Right lobe of liver (tissue), 6 donors: ENCODE measurements around the gene OR13C2. TPM values are rescaled to one million over a fixed set of nuclear protein-coding genes. Genes with fewer than 3 reads are reported as not detected.
A peak's percentile ranks its signal among the peaks of the same experiment; 100 is the strongest.
"Not testable (repeated sequence)": the region's sequence is repeated elsewhere in the genome, so short reads cannot be mapped to it uniquely, and the experiment has no call there.

Source experiments
- ATAC-seq, 4 donors: fragments of 200-7000 bp; cut with Tn5 transposase; one replicate each; pipeline ENCODE4 v1.9.1; 2020; ENCODE audit warnings: mild to moderate bottlenecking in 4 of 4, moderate library complexity in 4 of 4
- DNase-seq, 3 donors: peaks; one replicate each; pipeline ENCODE4 v3.0.0-alpha.2; 2020
- H3K27ac ChIP-seq, 3 donors: fragments of 200-600 bp; one replicate each; pipeline ENCODE4 v1.8.0; 2022
- H3K27me3 ChIP-seq, 2 donors: fragments of 200-600 bp; one replicate each; pipeline ENCODE4 v1.8.0; 2022
- H3K36me3 ChIP-seq, 4 donors: fragments of 200-600 bp; sonication (generic) in 1 of 4; one replicate each; pipeline versions ENCODE4 v1.5.1 to v1.8.0; 2017 to 2022; ENCODE audit warnings: control low read depth in 1 of 4
- H3K4me1 ChIP-seq, 4 donors: fragments of 200-600 bp; sonication (generic) in 1 of 4; one replicate each; pipeline versions ENCODE4 v1.5.1 to v1.8.0; 2017 to 2022; ENCODE audit warnings: control low read depth in 1 of 4
- H3K4me3 ChIP-seq, 3 donors: fragments of 200-600 bp; one replicate each; pipeline ENCODE4 v1.8.0; 2022
- H3K9me3 ChIP-seq, 4 donors: fragments of 200-600 bp; sonication (generic) in 1 of 4; one replicate each; pipeline versions ENCODE4 v1.5.1 to v1.8.0; 2017 to 2022; ENCODE audit warnings: control low read depth in 1 of 4
- CTCF ChIP-seq, 4 donors: fragments of 200-600 bp in 3 of 4; fragments of 450-650 bp in 1 of 4; IDR thresholded peaks; one replicate each; pipeline versions ENCODE4 v1.5.1 to v1.8.0; 2016 to 2022; ENCODE audit warnings: antibody characterized with exemption in 4 of 4, mild to moderate bottlenecking in 2 of 4
- POLR2A ChIP-seq: fragments of 450-650 bp; IDR thresholded peaks from one replicate; pipeline ENCODE4 v1.6.1; 2017; ENCODE audit warnings: antibody characterized with exemption, mild to moderate bottlenecking
- WGBS: methylation state at CpG from one replicate; pipeline ENCODE4 v1.1.6; 2018; ENCODE audit warnings: low coverage, low lambda C conversion rate; ENCODE audit not compliant: insufficient coverage; ENCODE audit errors: missing lambda C conversion rate; 5-methylcytosine and 5-hydroxymethylcytosine counted together
- intact Hi-C, 2 donors: fragments of 100-400 bp; cut with DNase I; formaldehyde crosslinking; loops; one replicate each; pipeline versions ENCODE4 v1.11.2 to v1.14.1; 2022
- total RNA-seq, 6 experiments: library from RNA; depleted of rRNA in 2 of 6; stranded (reverse); fragments of >200 nt in 2 of 6; fragmentation: NEBNext Ultra II Directional in 3 of 6; extraction: Animal tissue kit (Norgen Biotek cat#: 25700) in 3 of 6; gene quantifications; one replicate each; pipeline versions ENCODE4 v1.1.0 to v1.2.4, GENCODE V29; 2016 to 2023
- donor health status: DM: no; HTN: yes; CAD: no.
- donor health status: DM: no; HTN: no; CAD: no.
- donor health status: DM: no; HTN: no; CAD: no.
- donor health status: DM: no; HTN: yes; CAD: no.
- donor health status: DM: no; HTN: yes; CAD: no.

OR13C2 gene
- total RNA-seq, 6 experiments from 2014 or later: 0.40 to 1.0 TPM; not detected in 4

GRCh38 chr9:104611213-104611612 is 5.8 kb upstream of the OR13C2 start:
- TF ChIP-seq POLR2A: no peak
- TF ChIP-seq CTCF (IDR thresholded peaks at IDR 0.05): no peak
- H3K27me3 ChIP-seq: no peaks in the 10 kb centered on the region
- no peak overlapping the region for H3K27ac ChIP-seq
- ATAC-seq: no peak
- no peaks in the 10 kb centered on the region for H3K4me1 ChIP-seq
- intact Hi-C loops: no loop called here
- H3K9me3 ChIP-seq: no peaks in the 10 kb centered on the region
- no peaks in the 10 kb centered on the region for H3K36me3 ChIP-seq
- no peak overlapping the region for H3K4me3 ChIP-seq
- WGBS: 71% methylated on average over 2 of the region's 2 CpGs
- no peak for DNase-seq

GRCh38 chr9:104608336-104608735 is 2.9 kb upstream of the OR13C2 start:
- Histone ChIP-seq H3K36me3 (no peaks in the 10 kb centered on the region), H3K27ac (no peak overlapping the region), H3K27me3 (no peaks in the 10 kb centered on the region), H3K4me1 (no peaks in the 10 kb centered on the region), H3K9me3 (no peaks in the 10 kb centered on the region), H3K4me3 (no peak overlapping the region)
- intact Hi-C loops: no loop called here
- no peak for ATAC-seq
- TF ChIP-seq CTCF (IDR thresholded peaks at IDR 0.05) (peak in 2 of 4 donors; percentile 32 to 45), POLR2A (no peak)
- WGBS: 28% methylated on average over 1 of the region's 1 CpG
- no peak for DNase-seq

- H3K27ac ChIP-seq: no peak overlapping the region
- H3K4me3 ChIP-seq: no peak overlapping the region
- TF ChIP-seq CTCF (IDR thresholded peaks at IDR 0.05) (no peak), POLR2A (no peak)
- DNase-seq: no peak
- H3K36me3 ChIP-seq: no peaks in the 10 kb centered on the region
- H3K4me1 ChIP-seq: no peaks in the 10 kb centered on the region
- intact Hi-C loops: no loop called here
- no peaks in the 10 kb centered on the region for H3K9me3 ChIP-seq
- H3K27me3 ChIP-seq: no peaks in the 10 kb centered on the region
- 81% methylated on average over 2 of the region's 2 CpGs for WGBS
- no peak for ATAC-seq
Measured at GRCh38 chr9:104606152-104606551, 725 bp upstream of the OR13C2 start.

- no peaks in the 10 kb centered on the region for H3K36me3 ChIP-seq
- H3K4me1 ChIP-seq: no peaks in the 10 kb centered on the region
- H3K27ac ChIP-seq: no peak overlapping the region
- H3K4me3 ChIP-seq: no peak overlapping the region
- no peaks in the 10 kb centered on the region for H3K27me3 ChIP-seq
- WGBS: 65% methylated on average over 3 of the region's 3 CpGs
- no peak for TF ChIP-seq CTCF (IDR thresholded peaks at IDR 0.05)
- no peaks in the 10 kb centered on the region for H3K9me3 ChIP-seq
- intact Hi-C loops: no loop called here
- DNase-seq (no peak), ATAC-seq (no peak)
Measured at GRCh38 chr9:104604801-104605200, 626 bp downstream of the OR13C2 start.

- H3K9me3 ChIP-seq, DNase-seq, H3K27ac ChIP-seq, H3K4me1 ChIP-seq, H3K27me3 ChIP-seq, intact Hi-C loops, ATAC-seq, H3K4me3 ChIP-seq, H3K36me3 ChIP-seq: not testable (repeated sequence)
Measured at GRCh38 chr9:104599313-104599712, 6.1 kb downstream of the OR13C2 start, which contains the start of gene OR13C5. Gene OR13C5 (minus strand): TSS chr9:104599413. CDS start chr9:104599413, 0 bp downstream.

GRCh38 chr9:104598749-104599148 is 6.7 kb downstream of the OR13C2 start:
- DNase-seq, intact Hi-C loops, H3K27ac ChIP-seq, H3K4me1 ChIP-seq, H3K4me3 ChIP-seq, ATAC-seq, H3K9me3 ChIP-seq, H3K27me3 ChIP-seq, H3K36me3 ChIP-seq: not testable (repeated sequence)
- 38% methylated on average over 1 of the region's 3 CpGs for WGBS
